Stimulated activated CD4-positive, alpha-beta T cell treated with anti-CD3 and anti-CD28 coated beads, Interleukin-15, amount 100 ng/mL, for 24 hours (primary cell): ENCODE measurements around the gene OLIG2.

ENCODE experiments used
- DNase-seq: peaks from one replicate; pipeline ENCODE4 v3.0.0-alpha.2; 2020

The OLIG2 gene

GRCh38 chr21:33069243-33069642 is 43.5 kb downstream of the OLIG2 start:
- DNase-seq, result no peak

GRCh38 chr21:33069645-33069993 is 43.9 kb downstream of the OLIG2 start:
- DNase-seq, result no peak

DNA sequence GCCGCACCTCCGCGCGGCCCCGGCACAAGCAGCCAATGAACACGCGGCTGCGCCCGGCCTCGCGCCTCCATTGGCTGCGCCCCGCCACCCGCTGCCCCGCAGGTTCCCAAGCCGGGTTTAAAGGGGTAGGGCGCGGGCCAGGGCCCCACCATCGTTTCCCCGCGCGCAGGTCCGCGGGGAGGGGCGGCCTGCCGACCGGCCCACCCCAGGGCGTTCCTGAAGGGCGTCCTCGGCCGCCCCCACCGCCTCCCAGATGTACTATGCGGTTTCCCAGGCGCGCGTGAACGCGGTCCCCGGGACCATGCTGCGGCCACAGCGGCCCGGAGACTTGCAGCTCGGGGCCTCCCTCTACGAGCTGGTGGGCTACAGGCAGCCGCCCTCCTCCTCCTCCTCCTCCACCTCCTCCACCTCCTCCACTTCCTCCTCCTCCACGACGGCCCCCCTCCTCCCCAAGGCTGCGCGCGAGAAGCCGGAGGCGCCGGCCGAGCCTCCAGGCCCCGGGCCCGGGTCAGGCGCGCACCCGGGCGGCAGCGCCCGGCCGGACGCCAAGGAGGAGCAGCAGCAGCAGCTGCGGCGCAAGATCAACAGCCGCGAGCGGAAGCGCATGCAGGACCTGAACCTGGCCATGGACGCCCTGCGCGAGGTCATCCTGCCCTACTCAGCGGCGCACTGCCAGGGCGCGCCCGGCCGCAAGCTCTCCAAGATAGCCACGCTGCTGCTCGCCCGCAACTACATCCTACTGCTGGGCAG is 44.4 kb downstream of the OLIG2 start, which contains the start of gene OLIG1:
TSS of gene OLIG1 (plus strand) at position 148 of the 750 bp plus-strand sequence. CDS start at position 254, 106 bp downstream.
- peak; percentile 71 for DNase-seq

DNA sequence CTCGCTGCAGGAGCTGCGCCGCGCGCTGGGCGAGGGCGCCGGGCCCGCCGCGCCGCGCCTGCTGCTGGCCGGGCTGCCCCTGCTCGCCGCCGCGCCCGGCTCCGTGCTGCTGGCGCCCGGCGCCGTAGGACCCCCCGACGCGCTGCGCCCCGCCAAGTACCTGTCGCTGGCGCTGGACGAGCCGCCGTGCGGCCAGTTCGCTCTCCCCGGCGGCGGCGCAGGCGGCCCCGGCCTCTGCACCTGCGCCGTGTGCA is 44.9 kb downstream of the OLIG2 start:
- no peak for DNase-seq

- peak; percentile 46 for DNase-seq
These were observed 45.4 kb downstream of the OLIG2 start for GRCh38 chr21:33070998-33071769.

- DNase-seq, result peak; percentile 7
These were observed 46.1 kb downstream of the OLIG2 start for GRCh38 chr21:33071770-33072306.

- DNase-seq, result no peak
These were observed 47.9 kb downstream of the OLIG2 start for GRCh38 chr21:33073636-33074035.

DNA sequence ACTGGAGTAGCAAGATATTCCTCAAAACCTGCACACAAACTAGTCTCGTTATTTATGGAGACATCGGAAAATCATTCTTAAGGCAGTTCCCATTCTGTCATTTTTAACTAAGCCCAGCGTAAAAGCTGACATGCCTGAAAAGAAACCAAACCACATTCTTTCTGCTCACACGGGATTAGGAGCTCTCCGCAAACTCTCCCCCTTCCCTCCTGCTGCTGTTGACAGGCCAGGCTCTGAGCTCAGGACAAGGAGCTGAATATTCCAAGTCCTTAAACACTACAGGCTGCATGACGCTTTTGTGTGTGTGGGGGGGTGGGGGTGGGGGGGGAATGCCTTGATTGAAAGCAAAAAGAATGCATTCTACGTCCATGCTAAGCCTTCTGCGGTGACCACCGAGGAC is 49.4 kb downstream of the OLIG2 start:
- DNase-seq, result no peak

DNA sequence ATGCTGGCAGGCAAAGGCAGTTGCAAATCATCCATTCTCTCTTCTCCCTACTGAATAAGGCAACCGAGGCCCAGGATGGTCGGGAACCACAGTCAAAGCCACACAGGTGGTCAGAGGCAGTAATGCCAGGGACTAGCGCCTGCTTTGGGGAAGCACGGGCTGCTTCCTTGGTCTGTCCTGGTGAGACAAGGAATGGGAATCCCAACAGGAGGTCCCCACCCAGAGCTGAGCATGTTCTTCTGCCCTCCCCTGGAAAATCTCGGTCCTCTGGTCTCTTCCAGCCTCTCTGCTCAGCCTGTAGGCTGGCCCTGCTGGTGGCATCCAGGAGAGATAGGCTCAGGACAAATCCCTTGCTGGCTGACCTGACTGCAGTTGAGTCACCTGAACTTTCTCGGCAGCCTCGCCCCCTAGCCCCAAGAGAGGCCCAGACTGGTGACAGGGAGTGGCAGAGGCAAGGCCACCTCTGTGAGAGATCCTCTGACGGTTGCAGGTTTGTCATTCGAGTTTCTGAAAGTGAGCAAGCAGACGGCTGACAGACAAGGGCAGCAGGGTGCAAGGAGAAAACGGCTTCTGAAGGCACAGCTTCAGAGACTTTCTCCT is 50.0 kb downstream of the OLIG2 start:
- no peak for DNase-seq

DNA sequence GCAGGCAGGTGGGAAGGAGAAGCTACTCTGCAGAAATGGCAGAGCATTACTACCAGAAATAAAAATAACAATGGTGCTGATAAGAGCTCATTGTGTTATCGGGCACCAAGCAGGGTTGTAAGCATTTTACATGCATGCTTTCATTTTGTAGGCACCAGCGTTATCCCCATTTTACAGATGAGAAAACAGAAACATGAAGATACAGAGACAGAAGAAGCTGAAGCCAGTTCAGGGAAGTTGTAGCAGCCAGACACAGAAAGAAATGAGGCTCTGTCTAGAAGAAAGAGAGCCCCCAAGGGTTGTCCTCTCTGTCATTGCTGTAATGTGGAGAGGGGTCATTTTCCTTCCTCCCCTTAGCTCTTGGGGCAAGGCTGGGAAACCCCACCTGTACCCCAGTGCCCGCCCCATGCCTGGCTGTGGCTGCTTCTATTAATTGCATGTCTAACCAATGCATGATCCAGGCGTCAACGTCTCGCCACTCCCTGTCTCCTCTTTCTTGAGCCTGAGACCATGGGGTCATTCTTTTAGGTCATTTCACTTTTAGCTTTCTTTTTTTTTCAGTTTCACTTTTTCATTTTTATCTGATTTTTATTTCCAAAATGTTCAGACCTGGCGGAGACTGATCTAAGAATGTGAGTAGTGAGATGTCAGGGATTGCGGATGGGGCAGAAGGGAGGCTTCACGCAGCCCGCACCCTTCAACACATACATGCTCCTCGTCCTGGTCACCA is 51.0 kb downstream of the OLIG2 start:
- no peak for DNase-seq
